ENCODE data around the gene JADE2.

The JADE2 gene

DNA sequence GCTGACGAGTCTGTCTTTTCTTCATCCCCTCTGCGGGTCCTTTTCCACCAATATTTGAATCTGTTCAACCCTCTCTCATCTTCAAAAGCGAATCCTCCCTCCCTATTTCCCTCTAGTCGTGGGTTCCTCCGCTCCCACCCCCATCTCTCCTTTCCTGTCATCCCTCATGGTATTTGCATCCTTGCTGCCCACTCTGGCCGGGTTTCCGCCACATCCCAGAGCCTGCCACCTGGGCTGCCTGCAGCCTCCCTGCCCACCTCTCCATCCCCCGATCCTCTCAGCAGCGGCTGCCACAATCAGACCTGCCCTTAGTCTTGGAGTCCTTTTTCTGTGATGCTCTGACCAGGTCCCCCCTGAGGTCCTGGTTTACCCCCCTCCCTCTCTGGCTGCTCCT is 44.9 kb downstream of the JADE2 start:
- TF ChIP-seq CTCF (conservative IDR thresholded peaks at IDR 0.05): no peak
- no peak overlapping the region for H3K27ac ChIP-seq

DNA sequence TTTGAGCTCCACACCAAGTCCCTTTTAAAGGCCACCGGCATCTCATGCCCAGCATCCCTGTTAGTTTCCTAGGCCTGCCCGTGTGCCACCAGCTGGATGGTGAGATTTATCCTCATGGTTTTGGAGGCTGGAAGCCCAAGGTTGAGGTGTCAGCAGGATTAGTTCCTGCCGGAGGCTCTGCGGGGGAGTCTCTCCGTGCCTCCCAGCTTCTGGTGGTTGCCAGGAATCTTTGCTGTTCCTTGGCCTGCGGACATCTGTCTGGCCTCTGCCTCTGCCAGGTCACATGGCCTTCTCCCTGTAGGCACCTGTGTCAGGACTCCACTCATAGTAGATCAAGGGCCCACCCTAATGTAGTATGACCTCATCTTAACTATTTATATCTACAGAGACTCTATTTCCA is 45.4 kb downstream of the JADE2 start:
- TF ChIP-seq ZFX (IDR thresholded peaks at IDR 0.05) (no peak), CTCF (conservative IDR thresholded peaks at IDR 0.05) (no peak)
- H3K27ac ChIP-seq: no peak overlapping the region

GRCh38 chr5:134571693-134572405 is 46.4 kb downstream of the JADE2 start:
- TF ChIP-seq CTCF (conservative IDR thresholded peaks at IDR 0.05): no peak
- no peak for TF ChIP-seq ZFX (IDR thresholded peaks at IDR 0.05)
- no peak overlapping the region for H3K27ac ChIP-seq

DNA sequence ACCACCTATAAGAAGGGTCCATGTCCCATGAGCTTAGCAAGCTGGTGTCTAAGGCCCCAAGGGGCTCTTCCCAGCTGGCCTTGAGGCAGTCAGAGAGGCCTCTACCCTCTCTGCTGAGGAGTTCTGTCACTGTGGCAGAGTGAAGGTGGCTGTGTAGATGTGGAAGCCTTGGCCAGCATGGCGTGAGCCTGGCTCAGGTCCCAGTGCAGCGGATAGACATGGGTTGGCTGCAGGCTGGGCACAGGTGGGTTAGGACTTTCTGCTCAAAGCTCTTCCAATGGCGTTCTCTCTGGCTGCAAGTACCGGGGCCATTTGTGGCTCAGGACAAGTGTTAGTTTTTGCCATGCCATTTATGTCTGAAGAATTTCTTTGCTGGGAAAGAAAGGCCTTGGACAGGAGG is 47.3 kb downstream of the JADE2 start:
- H3K27ac ChIP-seq: no peak overlapping the region
- TF ChIP-seq ZFX (IDR thresholded peaks at IDR 0.05) (no peak), CTCF (conservative IDR thresholded peaks at IDR 0.05) (no peak)

DNA sequence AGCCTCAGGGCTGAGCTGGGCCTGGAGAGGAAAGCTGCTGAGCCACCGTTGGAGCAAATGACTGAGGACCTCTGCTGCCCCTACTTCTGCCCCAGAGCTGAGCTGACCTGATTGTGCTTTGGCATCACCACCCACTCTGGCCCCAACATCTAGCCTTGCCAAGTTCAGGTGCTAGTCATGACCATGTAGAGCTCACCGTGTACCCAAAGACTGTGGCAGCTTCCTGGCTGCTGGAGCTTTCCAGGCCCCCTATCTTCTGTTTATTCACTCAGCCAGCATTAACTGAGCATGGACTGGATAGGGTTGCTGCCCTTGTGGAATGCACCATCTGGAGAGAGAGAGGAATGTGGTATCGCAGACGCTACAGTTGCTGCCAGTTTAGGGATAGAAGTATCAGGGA is 49.1 kb downstream of the JADE2 start:
- H3K27ac ChIP-seq: no peak overlapping the region
- TF ChIP-seq ZFX (IDR thresholded peaks at IDR 0.05) (no peak), CTCF (conservative IDR thresholded peaks at IDR 0.05) (no peak)

DNA sequence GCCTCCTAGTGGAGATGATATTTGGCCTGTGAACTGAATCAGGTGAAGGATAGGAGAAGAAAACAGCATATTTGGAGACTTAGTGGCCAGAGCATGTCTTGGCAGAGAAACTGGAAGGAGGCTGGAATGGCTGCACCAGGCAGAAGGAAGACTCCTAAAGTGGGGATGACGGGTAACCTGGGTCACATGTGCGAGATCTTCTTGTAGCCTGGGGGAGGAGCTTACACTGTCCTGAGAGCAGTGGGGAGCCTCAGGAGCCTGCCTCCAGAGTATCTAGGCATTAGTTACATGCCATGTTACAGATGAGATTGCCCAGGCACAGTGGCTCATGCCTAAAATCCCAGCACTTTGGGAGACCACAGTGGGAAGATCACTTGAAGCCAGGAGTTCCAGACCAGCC is 49.8 kb downstream of the JADE2 start:
- no peak overlapping the region for H3K27ac ChIP-seq
- TF ChIP-seq ZFX (IDR thresholded peaks at IDR 0.05) (no peak), CTCF (conservative IDR thresholded peaks at IDR 0.05) (no peak)

DNA sequence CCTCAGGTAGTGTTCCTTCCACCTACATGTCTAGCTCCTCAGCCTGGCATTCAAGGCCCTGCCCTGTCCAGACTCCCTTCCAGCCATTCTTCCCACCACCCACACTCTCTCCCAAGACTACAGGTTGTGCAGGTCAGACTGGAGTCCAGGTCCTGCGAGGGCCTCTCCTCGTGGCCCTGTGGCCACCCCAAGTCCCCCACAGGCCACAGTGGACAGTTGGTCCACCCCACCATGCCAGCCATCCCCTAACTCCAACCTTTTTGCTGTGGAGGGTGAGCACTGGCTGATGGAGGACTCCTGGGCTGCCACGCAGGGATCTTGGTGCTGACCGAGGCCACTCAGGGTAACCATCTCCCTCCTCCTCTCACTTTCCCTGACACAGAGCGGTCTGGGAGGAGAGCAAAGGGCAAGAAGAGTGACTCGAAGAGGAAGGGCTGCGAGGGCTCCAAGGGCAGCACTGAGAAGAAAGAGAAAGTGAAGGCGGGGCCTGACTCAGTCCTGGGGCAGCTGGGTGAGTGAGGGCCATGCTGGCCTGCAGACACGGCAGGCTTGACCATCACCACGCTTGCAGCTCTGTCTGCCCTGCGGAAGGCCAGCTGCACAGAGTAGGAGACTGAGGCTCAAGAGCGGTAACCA is 51.0 kb downstream of the JADE2 start:
- no peak overlapping the region for H3K27ac ChIP-seq
- TF ChIP-seq CTCF (conservative IDR thresholded peaks at IDR 0.05): no peak
- TF ChIP-seq ZFX (IDR thresholded peaks at IDR 0.05): no peak

All from C4-2B (cell line).